Type B pancreatic cell (in vitro differentiated cells): ENCODE results near the gene DOCK1. TPM values are rescaled to one million over a fixed set of nuclear protein-coding genes. Genes with fewer than 3 reads are reported as not detected.

ENCODE experiments used
- DNase-seq: peaks from one replicate; pipeline ENCODE4 v3.0.0; 2021; ENCODE audit warnings: mixed read lengths; ENCODE audit not compliant: unreplicated experiment; ENCODE audit errors: extremely low spot score
- H3K27ac Mint-ChIP-seq: 2 replicates; pipeline ENCODE4 v1.8.0; 2021; ENCODE audit warnings: mild to moderate bottlenecking, mixed read lengths
- H3K27me3 Mint-ChIP-seq: 2 replicates; pipeline ENCODE4 v1.8.0; 2021; ENCODE audit warnings: mixed read lengths
- H3K36me3 Mint-ChIP-seq: 2 replicates; pipeline ENCODE4 v1.8.0; 2021; ENCODE audit warnings: mixed read lengths
- H3K4me1 Mint-ChIP-seq: one replicate; pipeline ENCODE4 v1.8.0; 2021; ENCODE audit warnings: mixed read lengths; ENCODE audit not compliant: unreplicated experiment
- H3K4me3 Mint-ChIP-seq: 2 replicates; pipeline ENCODE4 v1.8.0; 2021; ENCODE audit warnings: mild to moderate bottlenecking, mixed read lengths
- H3K9me3 Mint-ChIP-seq: 2 replicates; pipeline ENCODE4 v1.8.0; 2021; ENCODE audit warnings: mixed read lengths
- CTCF ChIP-seq: fragments of 200-600 bp; sonication (generic); conservative IDR thresholded peaks from 2 replicates; pipeline ENCODE4 v1.5.0; 2021; ENCODE audit warnings: antibody characterized with exemption, mild to moderate bottlenecking
- total RNA-seq: library from RNA; stranded (reverse); gene quantifications from 2 replicates; pipeline ENCODE4 v1.2.1, GENCODE V29; 2021; ENCODE audit warnings: low replicate concordance

The DOCK1 gene
- total RNA-seq, 1 donor from 2014 or later, result 67.4 TPM

DNA sequence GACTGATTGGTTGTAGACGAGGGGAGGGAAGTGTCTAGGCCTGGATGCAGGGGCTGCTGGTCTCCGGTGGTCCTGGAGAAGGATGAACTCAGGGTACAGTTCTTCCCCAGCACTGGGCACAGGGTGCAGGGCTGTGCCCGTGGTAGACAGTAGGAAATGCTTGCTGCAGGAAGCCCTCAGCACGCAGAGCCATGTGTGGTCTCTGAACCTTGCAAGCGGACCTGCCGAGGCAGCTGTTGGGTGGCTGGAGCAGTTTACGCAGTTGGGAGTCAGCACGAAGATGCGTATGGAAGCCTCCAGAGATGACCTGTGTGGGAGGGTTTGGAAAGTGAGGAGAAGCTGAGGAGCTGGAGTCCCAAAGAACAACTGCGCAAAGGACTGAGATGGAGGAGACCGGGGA, 39.0 kb downstream of the DOCK1 start:
- Mint-ChIP-seq H3K4me1 (no peaks in the 10 kb centered on the region), H3K4me3 (no peak overlapping the region), H3K9me3 (no peaks in the 10 kb centered on the region), H3K36me3 (peaks cover 14% of the 10 kb centered on the region), H3K27ac (peak overlapping the region; percentile 32), H3K27me3 (no peaks in the 10 kb centered on the region)
- no peak for DNase-seq
- no peak for TF ChIP-seq CTCF

DNA sequence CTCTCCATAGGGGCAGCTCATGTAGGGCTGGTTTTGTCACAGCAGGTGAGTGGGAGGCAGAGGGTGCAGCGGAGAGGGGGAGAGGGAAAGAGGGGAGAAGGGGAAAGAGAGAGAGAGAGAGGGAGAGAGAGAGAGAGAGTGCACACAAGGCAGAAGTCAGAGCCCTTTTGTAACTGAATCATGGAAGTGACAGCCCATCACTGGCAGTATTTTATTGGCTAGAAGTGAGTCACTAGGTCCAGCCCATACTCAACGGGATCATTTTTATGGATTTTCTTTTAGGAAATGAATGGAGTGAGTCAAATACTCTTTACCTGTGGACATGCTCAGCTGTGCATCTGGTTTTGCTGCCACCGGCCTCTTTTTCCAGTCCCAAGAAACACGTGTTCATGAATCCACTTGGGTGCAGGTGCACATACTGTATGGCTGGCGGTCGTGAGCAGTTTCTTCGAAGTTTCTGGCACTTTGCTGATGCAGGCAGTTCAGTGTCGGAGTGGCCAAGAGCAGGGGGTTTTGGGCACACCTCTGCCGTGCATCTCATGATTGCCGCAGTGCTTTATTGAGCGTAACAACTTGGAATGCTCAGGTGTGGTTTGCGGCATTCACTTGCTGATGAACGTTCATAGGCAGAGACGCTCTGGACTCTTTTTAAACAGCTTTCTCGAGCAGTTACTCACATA, 40.3 kb downstream of the DOCK1 start:
- H3K4me3 Mint-ChIP-seq, result no peak overlapping the region
- H3K9me3 Mint-ChIP-seq, result no peaks in the 10 kb centered on the region
- TF ChIP-seq CTCF, result no peak
- DNase-seq, result no peak
- H3K4me1 Mint-ChIP-seq, result no peaks in the 10 kb centered on the region
- H3K27ac Mint-ChIP-seq, result no peak overlapping the region
- H3K27me3 Mint-ChIP-seq, result no peaks in the 10 kb centered on the region
- peaks cover 9% of the 10 kb centered on the region for H3K36me3 Mint-ChIP-seq

DNA sequence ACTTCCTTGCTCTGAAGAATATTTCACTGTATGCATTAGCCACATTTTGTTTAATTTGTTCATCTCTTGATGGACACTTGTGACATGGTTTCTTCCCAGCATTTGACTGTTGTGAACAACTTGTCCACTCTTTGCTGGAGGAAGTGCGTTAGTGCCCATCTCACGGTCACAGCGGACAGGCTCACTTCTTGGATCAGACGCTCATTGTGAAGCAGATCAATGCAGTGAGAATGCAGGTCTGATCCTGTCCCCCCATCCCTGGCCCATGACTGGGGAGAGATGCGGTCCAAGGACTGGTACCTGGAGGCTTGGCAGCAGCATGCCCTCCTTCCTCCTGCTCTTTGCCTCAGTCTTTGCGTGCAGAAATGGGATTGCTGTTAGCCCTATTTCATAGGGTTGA, 41.5 kb downstream of the DOCK1 start:
- H3K4me1 Mint-ChIP-seq, result no peaks in the 10 kb centered on the region
- H3K27me3 Mint-ChIP-seq, result no peaks in the 10 kb centered on the region
- TF ChIP-seq CTCF, result no peak
- H3K9me3 Mint-ChIP-seq, result no peaks in the 10 kb centered on the region
- H3K36me3 Mint-ChIP-seq, result peaks cover 9% of the 10 kb centered on the region
- DNase-seq, result no peak
- H3K4me3 Mint-ChIP-seq, result no peak overlapping the region
- no peak overlapping the region for H3K27ac Mint-ChIP-seq

GRCh38 chr10:126948355-126949160, 43.3 kb downstream of the DOCK1 start:
- Mint-ChIP-seq H3K4me3 (no peak overlapping the region), H3K36me3 (peaks cover 4% of the 10 kb centered on the region), H3K4me1 (no peaks in the 10 kb centered on the region), H3K27me3 (no peaks in the 10 kb centered on the region), H3K27ac (no peak overlapping the region), H3K9me3 (no peaks in the 10 kb centered on the region)
- no peak for DNase-seq
- no peak for TF ChIP-seq CTCF

- Mint-ChIP-seq H3K27ac (no peak overlapping the region), H3K4me1 (no peaks in the 10 kb centered on the region), H3K27me3 (no peaks in the 10 kb centered on the region), H3K36me3 (peaks cover 4% of the 10 kb centered on the region), H3K4me3 (no peak overlapping the region), H3K9me3 (no peaks in the 10 kb centered on the region)
- DNase-seq, result no peak
- TF ChIP-seq CTCF, result no peak
Measured at GRCh38 chr10:126949161-126949503, 43.9 kb downstream of the DOCK1 start.
